NCI-H2107 treated with DMSO at 0.1 percent for 48 hours (cell line): Measurements from ENCODE around the gene ZNF560.

Experiments used
- DNase-seq: peaks from one replicate; lab custom pipeline; 2025; ENCODE audit not compliant: unreplicated experiment; lab: John Stamatoyannopoulos, UW

ZNF560 gene

GRCh38 chr19:9436358-9436757, 62.1 kb downstream of the ZNF560 start:
- no peak for DNase-seq

GRCh38 chr19:9435279-9436268, 62.8 kb downstream of the ZNF560 start, which contains the start of gene ZNF266:
Gene ZNF266, minus strand, starts transcription at chr19:9435573. Its CDS starts 15,484 bp downstream, at chr19:9420089.
- DNase-seq, result peak; percentile 61

- no peak for DNase-seq
Measured at GRCh38 chr19:9431475-9431874, 66.9 kb downstream of the ZNF560 start.

GRCh38 chr19:9430444-9430843, 68.0 kb downstream of the ZNF560 start:
- DNase-seq, result no peak

GRCh38 chr19:9427941-9428340, 70.5 kb downstream of the ZNF560 start:
- no peak for DNase-seq
